ENCODE measurements around the gene DHRS11.

GRCh38 chr17:36643086-36643685 is 51.5 kb downstream of the DHRS11 start:
- no peak for TF ChIP-seq POLR2A (IDR thresholded peaks at IDR 0.05)
- TF ChIP-seq, protein P1, sequence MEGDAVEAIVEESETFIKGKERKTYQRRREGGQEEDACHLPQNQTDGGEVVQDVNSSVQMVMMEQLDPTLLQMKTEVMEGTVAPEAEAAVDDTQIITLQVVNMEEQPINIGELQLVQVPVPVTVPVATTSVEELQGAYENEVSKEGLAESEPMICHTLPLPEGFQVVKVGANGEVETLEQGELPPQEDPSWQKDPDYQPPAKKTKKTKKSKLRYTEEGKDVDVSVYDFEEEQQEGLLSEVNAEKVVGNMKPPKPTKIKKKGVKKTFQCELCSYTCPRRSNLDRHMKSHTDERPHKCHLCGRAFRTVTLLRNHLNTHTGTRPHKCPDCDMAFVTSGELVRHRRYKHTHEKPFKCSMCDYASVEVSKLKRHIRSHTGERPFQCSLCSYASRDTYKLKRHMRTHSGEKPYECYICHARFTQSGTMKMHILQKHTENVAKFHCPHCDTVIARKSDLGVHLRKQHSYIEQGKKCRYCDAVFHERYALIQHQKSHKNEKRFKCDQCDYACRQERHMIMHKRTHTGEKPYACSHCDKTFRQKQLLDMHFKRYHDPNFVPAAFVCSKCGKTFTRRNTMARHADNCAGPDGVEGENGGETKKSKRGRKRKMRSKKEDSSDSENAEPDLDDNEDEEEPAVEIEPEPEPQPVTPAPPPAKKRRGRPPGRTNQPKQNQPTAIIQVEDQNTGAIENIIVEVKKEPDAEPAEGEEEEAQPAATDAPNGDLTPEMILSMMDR (IDR thresholded peaks at IDR 0.05 in 4 of 5, conservative IDR thresholded peaks at IDR 0.05 in 1 of 5): no peak
